Mesothelial cell of epicardium (in vitro differentiated cells): Measurements from ENCODE around the gene FIS1. TPM values are rescaled to one million over a fixed set of nuclear protein-coding genes. Genes with fewer than 3 reads are reported as not detected.
"Not testable (repeated sequence)": the region's sequence is repeated elsewhere in the genome, so short reads cannot be mapped to it uniquely, and the experiment has no call there.

Experiments
- DNase-seq, 2 experiments: peaks; one replicate each; pipeline ENCODE4 v3.0.0; 2021; ENCODE audit warnings: low spot score in 2 of 2; ENCODE audit not compliant: unreplicated experiment in 2 of 2
- H3K27ac Mint-ChIP-seq: 2 replicates; pipeline ENCODE4 v1.8.0; 2021; ENCODE audit warnings: mixed read lengths
- H3K27me3 Mint-ChIP-seq: 2 replicates; pipeline ENCODE4 v1.8.0; 2021; ENCODE audit warnings: low read depth, mixed read lengths
- H3K36me3 Mint-ChIP-seq: 2 replicates; pipeline ENCODE4 v1.8.0; 2021; ENCODE audit warnings: mixed read lengths
- H3K4me1 Mint-ChIP-seq: 2 replicates; pipeline ENCODE4 v1.8.0; 2021; ENCODE audit warnings: mixed read lengths
- H3K4me3 Mint-ChIP-seq: 2 replicates; pipeline ENCODE4 v1.8.0; 2021; ENCODE audit warnings: mild to moderate bottlenecking, moderate library complexity, mixed read lengths
- H3K9me3 Mint-ChIP-seq: 2 replicates; pipeline ENCODE4 v1.8.0; 2021; ENCODE audit warnings: mixed read lengths
- total RNA-seq: library from RNA; stranded (reverse); gene quantifications from 3 replicates; pipeline ENCODE4 v1.2.1, GENCODE V29; 2021
- TF ChIP-seq, protein P1 (sequence below): fragments of 200-600 bp; sonication (generic); IDR thresholded peaks from one replicate; pipeline ENCODE4 v1.5.0; 2021; ENCODE audit warnings: antibody characterized with exemption; ENCODE audit not compliant: unreplicated experiment

Gene FIS1
- total RNA-seq, 1 donor from 2014 or later, result 134 TPM

DNA sequence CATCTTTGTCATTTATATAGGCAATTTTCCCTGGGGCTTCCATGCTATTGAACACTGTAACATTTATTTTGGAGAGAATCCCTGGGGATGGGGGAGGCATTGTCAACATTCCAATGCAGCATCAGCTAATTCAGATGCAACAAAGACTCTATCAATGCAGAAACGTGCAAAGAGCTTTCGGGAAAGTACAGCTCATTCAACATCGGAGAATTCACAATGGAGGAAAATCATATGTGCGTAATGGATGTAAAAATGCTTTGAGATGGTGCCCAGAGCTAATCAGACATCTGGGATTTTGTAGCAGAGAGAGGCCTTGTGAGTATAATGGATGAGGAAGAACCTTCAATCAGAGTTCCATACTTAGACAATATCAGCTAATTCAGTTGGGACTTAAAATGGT, 28.3 kb upstream of the FIS1 start:
- TF ChIP-seq, protein P1, sequence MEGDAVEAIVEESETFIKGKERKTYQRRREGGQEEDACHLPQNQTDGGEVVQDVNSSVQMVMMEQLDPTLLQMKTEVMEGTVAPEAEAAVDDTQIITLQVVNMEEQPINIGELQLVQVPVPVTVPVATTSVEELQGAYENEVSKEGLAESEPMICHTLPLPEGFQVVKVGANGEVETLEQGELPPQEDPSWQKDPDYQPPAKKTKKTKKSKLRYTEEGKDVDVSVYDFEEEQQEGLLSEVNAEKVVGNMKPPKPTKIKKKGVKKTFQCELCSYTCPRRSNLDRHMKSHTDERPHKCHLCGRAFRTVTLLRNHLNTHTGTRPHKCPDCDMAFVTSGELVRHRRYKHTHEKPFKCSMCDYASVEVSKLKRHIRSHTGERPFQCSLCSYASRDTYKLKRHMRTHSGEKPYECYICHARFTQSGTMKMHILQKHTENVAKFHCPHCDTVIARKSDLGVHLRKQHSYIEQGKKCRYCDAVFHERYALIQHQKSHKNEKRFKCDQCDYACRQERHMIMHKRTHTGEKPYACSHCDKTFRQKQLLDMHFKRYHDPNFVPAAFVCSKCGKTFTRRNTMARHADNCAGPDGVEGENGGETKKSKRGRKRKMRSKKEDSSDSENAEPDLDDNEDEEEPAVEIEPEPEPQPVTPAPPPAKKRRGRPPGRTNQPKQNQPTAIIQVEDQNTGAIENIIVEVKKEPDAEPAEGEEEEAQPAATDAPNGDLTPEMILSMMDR, result no peak
- Mint-ChIP-seq H3K27ac (no peak overlapping the region), H3K4me1 (no peaks in the 10 kb centered on the region), H3K36me3 (no peaks in the 10 kb centered on the region), H3K4me3 (no peak overlapping the region), H3K9me3 (no peaks in the 10 kb centered on the region), H3K27me3 (peaks cover 2% of the 10 kb centered on the region)
- no peak for DNase-seq

DNA sequence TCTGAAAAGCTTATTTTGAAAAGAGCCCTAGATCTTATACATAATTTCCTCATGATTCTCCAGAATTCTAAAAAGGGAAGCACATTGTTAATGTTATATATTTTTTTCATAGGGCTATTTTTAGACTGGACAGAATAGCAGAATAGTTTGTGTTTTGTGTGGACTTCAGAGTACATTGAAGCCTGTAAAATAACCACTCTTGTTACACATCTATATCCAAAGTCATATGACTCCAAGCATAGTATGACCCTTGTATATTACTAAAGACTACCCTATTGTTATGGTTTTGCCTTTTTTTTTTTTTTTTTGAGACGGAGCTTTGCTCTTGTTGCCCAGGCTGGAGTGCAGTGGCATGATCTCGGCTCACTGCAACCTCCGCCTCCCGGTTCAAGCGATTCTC, 26.1 kb upstream of the FIS1 start:
- H3K4me1 Mint-ChIP-seq, result peaks cover 2% of the 10 kb centered on the region
- no peak overlapping the region for H3K4me3 Mint-ChIP-seq
- TF ChIP-seq, protein P1, result no peak
- no peaks in the 10 kb centered on the region for H3K36me3 Mint-ChIP-seq
- H3K9me3 Mint-ChIP-seq, result no peaks in the 10 kb centered on the region
- no peak overlapping the region for H3K27ac Mint-ChIP-seq
- H3K27me3 Mint-ChIP-seq, result no peaks in the 10 kb centered on the region
- no peak for DNase-seq

DNA sequence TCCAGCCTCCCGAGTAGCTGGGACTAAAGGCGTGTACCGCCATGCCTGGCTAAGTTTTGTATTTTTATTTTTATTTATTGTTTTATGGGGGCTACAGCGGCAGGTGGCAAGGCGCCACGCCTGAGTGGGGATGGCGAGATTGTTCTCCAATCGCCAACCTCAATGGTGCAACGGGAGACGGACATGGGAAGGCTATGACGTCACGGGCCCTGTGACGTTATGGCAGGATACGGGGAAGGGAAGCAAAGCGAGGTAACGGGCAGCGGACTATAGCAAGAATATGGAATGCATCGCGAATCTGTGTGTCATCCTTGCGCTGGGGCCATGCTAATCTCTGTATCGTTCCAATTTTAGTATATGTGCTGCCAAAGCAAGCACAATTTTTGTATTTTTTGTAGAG, 24.8 kb upstream of the FIS1 start:
- Mint-ChIP-seq H3K4me1 (peaks cover 4% of the 10 kb centered on the region), H3K4me3 (no peak overlapping the region), H3K27me3 (no peaks in the 10 kb centered on the region), H3K27ac (no peak overlapping the region), H3K36me3 (no peaks in the 10 kb centered on the region), H3K9me3 (no peaks in the 10 kb centered on the region)
- no peak for DNase-seq
- TF ChIP-seq, protein P1, result no peak

DNA sequence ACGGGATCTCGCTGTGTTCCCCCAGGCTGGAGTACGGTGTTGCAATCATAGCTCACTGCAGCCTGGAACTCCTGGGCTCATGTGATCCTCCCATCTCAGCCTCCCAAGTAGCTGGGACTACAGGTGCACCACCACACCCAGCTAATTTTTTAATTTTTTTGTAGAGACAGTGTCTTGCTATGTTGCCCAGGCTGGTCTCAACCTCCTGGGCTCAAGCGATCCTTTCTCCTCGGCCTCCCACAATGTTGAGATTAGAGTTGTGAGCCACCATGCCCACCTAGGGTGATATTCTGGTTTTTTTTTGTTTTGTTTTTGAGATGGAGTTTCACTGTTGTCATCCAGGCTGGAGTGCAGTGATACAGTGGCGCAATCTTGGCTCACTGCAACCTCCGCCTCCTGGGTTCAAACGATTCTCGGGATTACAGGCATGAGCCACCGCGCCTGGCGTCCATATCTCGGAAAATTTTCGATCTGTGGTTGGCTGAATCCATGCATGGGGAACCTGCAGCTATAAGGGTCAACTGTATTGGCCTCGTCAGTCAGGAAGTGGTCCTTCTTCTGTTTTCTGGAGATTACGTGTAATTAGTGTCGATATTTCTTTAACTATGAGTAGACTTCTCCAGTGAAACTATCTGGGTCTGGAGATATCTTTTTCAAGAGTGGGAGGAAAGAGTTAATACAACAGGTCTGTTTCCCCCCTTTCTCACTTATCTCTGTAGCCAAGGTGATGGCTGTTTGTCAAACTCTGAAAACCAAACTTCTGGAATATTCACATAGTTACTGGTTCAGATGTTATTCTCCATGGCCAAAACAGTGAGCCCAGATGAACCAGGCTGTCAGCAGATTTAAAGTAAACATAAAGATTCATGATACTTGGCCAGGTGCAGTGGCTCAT, 21.0 kb upstream of the FIS1 start:
- Mint-ChIP-seq H3K27me3 (no peaks in the 10 kb centered on the region), H3K4me3 (no peak overlapping the region), H3K4me1 (peaks cover 7% of the 10 kb centered on the region), H3K9me3 (no peaks in the 10 kb centered on the region), H3K27ac (no peak overlapping the region), H3K36me3 (no peaks in the 10 kb centered on the region)
- TF ChIP-seq, protein P1, result no peak
- DNase-seq, result no peak

DNA sequence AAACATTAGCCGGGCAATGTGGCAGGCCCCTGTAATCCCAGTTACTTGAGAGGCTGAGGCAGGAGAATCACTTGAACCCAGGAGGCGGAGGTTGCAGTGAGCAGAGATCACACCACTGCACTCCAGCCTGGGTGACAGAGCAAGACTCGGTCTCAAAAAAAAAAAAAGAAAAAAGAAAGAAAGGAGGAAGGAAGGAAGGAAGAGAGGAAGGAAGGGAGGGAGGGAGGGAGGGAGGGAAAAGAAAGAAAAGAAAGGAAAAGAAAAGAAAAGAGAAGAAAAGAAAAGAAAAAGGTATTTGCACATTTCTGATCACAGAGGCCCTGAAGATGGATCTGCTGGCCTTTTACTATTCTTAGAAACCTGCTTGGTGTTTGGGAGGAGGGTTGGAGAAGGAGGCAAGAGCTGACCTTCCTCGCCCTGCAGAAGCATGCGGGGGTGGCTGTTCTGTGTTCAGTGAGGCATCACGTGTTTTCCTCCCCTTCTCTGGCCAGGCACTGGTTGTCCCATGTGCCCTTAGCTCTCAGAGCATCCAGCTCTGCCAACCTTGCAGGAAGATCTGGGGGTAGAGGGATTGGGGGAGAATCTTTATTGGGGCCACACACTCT, 19.3 kb upstream of the FIS1 start:
- DNase-seq, H3K27ac Mint-ChIP-seq, H3K4me3 Mint-ChIP-seq, H3K9me3 Mint-ChIP-seq, H3K4me1 Mint-ChIP-seq, H3K27me3 Mint-ChIP-seq, H3K36me3 Mint-ChIP-seq: not testable (repeated sequence)

DNA sequence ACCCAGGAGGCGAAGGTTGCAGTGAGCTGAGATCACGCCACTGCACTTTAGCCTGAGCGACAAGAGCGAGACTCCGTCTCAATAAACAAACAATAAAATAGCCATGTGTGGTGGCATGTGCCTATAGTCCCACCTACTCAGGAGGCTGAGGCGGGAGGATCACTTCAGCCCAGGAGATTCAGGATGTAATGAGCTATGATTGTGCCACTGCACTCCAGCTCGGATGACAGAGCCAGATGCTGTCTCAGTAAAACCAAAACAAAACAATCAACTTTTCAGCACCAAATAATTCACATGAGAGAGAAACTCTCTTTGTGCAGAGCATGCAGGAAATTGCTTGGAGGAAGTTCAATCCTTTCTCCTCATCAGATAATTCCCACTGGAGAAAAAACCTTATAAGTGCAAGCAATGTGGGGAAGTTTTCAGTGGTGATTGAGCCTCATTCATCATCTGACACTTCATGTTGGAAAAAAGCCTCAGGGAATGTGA, 13.4 kb upstream of the FIS1 start:
- no peak for DNase-seq
- H3K27me3 Mint-ChIP-seq, result no peaks in the 10 kb centered on the region
- H3K4me3 Mint-ChIP-seq, result no peak overlapping the region
- no peaks in the 10 kb centered on the region for H3K36me3 Mint-ChIP-seq
- peak overlapping the region; percentile 41 for H3K27ac Mint-ChIP-seq
- TF ChIP-seq, protein P1, result no peak
- no peaks in the 10 kb centered on the region for H3K9me3 Mint-ChIP-seq
- H3K4me1 Mint-ChIP-seq, result peaks cover 2% of the 10 kb centered on the region
